HG03108 (cell line): Measurements from ENCODE around the gene ATP6V1G3.
"Not testable (repeated sequence)": the region's sequence is repeated elsewhere in the genome, so short reads cannot be mapped to it uniquely, and the experiment has no call there.

Experiments
- ATAC-seq: cut with Tn5 transposase; IDR thresholded peaks from one replicate; pipeline ENCODE4 v1.9.1; 2021; ENCODE audit warnings: moderate library complexity; ENCODE audit not compliant: unreplicated experiment

Gene ATP6V1G3

DNA sequence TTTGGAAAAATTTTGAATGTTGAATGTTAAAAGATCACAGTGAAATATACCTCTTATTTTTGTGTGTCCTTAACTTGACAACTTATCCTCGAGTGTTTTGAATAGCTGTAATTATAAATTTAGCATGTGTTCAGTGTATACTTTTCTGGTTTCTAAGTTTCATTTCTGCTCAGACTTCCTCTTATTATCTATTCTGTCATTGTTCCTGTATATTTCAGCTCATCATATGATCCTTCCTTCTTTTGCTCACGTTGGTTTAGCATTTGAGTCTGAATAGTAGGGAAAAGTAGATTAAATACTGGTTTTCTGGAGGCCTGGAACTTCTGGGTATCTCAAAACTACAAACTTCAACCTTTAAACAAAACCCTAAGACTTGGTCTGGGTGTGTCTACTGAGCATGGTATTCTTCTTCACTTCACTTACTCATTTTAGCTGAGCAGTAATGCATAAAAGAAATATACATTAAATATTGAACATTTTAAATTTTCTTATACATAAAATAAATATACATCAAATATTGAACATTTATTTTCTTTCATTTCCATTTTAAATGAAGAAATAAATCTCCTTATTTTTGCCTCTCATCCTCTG, 3.3 kb upstream of the ATP6V1G3 start:
- ATAC-seq = peak; percentile 58

GRCh38 chr1:198542632-198543031, 2.2 kb upstream of the ATP6V1G3 start:
- ATAC-seq = no peak

GRCh38 chr1:198541737-198542136, 1.3 kb upstream of the ATP6V1G3 start:
- ATAC-seq = no peak

- no peak for ATAC-seq
These were observed 1.7 kb downstream of the ATP6V1G3 start for GRCh38 chr1:198538579-198539364.

- no peak for ATAC-seq
These were observed 4.8 kb downstream of the ATP6V1G3 start for GRCh38 chr1:198535631-198536030.

DNA sequence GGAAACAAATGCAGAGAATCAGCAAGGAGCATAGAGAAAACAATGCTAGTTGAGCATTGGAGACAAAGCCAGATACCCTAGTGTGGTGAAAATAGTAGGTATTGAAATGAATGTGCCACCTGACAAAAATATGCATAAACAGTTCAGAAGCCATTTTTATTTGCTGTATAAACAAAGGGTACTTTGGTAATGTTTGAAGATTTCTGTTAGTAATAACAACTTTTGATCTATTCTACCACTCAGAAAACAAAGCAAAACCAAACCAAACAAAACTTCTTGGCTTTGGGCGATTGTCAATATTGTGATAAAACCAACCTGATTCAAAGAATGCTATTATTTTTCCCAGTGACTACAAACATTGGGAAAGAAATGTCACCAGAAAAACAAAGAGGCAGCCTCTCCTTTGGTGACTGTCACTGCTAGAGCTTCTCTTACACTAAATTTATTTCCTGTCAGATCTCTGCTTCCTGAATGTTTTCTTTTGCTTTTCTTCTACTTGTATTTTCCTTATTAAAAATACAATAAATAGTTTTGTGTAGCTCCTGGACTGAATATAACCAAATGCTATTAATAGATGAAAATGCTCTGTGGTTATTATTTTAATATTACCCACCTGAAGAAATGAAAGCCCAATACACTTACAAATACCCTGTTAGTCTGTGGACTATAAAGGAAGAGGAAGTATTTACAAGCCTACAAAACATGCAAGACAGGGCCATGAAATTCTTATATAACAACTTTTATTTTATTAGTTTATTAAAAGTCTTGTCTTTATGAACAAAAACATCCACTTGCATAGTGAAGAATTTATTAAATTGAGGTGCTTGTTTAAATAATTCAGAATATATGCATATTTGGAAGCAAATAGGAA, 5.7 kb downstream of the ATP6V1G3 start:
- ATAC-seq = no peak

- no peak for ATAC-seq
These were observed 8.6 kb downstream of the ATP6V1G3 start for GRCh38 chr1:198531891-198532290.

DNA sequence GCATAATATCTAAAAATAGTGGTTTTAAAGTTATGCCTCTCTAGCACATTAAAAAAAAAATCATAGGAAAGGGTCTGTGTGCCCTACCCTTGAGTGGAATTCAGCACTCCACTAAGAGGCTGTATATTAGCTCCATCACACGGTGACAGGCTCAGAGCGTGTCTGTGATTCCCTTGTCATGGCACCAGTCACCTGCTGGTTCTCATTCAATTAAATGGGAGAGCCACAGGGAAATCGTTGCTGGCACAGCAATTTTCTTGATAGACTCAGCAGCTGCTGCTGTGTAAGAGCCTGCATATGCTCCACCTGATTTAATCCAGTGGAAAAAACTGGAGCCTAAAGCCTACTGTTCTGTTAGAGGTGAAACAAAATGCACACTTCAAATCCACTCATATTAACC, 9.5 kb downstream of the ATP6V1G3 start:
- ATAC-seq = no peak

DNA sequence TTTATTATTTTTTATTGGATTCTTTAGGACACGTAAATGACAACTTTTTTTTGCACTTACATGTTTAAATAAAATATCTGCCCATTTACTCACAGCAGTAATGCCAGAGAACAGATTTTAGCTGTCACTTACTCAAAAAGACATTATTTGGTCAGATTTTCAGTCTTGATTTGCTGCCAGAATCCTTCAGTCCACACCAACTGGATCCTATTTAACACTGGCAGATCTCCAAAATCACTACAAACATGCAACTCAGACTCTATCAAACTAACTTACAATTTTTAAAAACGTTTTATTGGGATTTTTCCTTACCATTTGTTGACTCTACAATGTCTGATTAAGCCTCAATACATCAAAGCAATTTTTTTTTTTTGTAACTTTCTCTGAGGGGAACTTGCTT, 11.1 kb downstream of the ATP6V1G3 start:
- no peak for ATAC-seq

DNA sequence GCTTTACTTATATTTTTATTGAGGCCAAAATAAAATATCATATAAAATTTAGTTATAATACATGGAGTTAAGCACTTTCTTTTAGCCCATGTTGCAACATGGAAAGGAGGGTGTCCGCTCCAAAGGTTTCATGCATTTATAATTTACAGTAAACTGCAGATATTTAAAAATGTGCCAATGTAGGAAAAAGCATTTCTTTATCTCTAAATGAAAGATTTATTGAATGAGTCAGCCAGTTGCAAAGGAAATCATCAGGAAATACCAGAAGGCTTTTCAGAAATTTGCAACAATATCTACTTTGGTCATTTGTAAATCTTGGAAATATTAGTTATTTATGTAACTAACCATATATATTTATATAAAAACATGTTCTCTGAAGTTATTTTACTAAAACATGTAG, 12.1 kb downstream of the ATP6V1G3 start:
- ATAC-seq = no peak

- no peak for ATAC-seq
These were observed 15.9 kb downstream of the ATP6V1G3 start for GRCh38 chr1:198524556-198524955.

DNA sequence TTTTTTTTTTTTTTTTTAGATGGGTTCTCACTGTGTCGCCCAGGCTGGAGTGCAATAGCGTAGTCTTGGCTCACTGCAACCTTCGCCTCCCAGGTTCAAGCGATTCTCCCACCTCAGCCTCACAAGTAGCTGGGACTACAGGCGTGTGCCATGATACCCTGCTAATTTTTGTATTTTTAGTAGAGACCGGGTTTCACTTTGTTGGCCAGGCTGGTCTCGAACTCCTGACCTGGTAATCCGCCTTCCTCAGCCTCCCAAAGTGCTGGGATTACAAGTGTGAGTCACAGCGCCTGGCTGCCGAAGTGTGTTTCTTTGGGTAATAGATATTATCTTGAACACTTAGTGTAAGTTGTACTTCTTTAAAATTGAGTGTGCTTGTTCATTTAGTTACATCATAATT, 16.4 kb downstream of the ATP6V1G3 start:
- not testable (repeated sequence) for ATAC-seq

GRCh38 chr1:198523182-198523950, 17.1 kb downstream of the ATP6V1G3 start:
- ATAC-seq = no peak

GRCh38 chr1:198520524-198521254, 19.8 kb downstream of the ATP6V1G3 start:
- ATAC-seq = peak; percentile 82

- ATAC-seq = no peak
These were observed 20.6 kb downstream of the ATP6V1G3 start for GRCh38 chr1:198519639-198520501.

DNA sequence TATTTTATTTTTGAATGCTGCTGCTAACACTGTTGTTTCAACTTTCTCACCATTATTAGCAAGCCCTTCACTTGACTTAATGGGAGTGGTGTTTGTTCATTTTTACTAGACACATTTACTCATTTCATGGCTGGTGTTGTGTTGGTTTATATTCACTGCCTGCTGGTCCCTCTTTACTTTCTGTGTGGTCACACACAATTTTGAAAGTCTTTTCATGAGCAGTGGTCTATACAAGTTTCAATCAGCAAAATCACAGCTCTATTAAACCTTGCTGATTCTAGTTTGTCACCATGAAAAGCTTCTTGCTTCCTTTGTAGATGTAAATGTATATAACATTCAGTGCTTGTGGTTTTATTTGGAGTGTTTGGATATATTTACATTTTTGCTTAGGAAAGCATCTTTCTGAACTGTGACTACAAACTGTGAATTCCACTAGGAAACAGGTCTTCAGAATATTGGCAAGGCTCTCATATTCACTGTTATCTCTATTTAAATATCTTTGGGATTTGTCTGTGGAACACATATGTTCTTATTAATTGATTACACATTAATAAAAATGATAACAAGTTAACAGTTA, 22.8 kb downstream of the ATP6V1G3 start:
- ATAC-seq = no peak

- ATAC-seq = no peak
These were observed 40.4 kb downstream of the ATP6V1G3 start for GRCh38 chr1:198500096-198500495.

DNA sequence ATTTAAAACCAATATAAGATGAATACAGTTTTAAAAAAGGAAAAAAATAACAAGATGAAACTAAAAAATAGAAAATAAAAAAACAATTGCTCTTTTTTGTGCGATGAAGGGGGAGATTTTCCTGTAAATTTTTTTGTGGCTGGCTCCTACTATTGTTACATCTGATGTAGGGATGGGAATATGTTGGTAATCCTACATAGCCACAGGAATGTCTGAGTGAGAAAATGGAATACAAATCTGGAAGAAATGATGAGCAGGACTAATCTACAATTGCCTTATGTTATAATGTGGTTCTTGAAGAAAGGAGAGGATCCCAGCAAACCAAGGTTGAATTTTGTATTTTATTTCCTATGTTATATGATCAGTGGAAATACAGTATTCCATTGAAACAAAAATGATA, 40.9 kb downstream of the ATP6V1G3 start:
- ATAC-seq = no peak

GRCh38 chr1:198498881-198499280, 41.6 kb downstream of the ATP6V1G3 start:
- no peak for ATAC-seq
